Hair follicle dermal papilla cell (primary cell): ENCODE measurements around the gene ANAPC1. TPM values are rescaled to one million over a fixed set of nuclear protein-coding genes. Genes with fewer than 3 reads are reported as not detected.

Experiments used
- small RNA-seq: library from RNA; depleted of rRNA; stranded (forward); fragments of <200 nt; gene quantifications from one replicate; pipeline ENCODE3, GENCODE V24; 2012
- total RNA-seq: library from RNA; depleted of rRNA; stranded (reverse); fragments of >200 nt; gene quantifications from 2 replicates; pipeline ENCODE4 v1.2.3, GENCODE V29; 2012

ANAPC1 gene, protein sequence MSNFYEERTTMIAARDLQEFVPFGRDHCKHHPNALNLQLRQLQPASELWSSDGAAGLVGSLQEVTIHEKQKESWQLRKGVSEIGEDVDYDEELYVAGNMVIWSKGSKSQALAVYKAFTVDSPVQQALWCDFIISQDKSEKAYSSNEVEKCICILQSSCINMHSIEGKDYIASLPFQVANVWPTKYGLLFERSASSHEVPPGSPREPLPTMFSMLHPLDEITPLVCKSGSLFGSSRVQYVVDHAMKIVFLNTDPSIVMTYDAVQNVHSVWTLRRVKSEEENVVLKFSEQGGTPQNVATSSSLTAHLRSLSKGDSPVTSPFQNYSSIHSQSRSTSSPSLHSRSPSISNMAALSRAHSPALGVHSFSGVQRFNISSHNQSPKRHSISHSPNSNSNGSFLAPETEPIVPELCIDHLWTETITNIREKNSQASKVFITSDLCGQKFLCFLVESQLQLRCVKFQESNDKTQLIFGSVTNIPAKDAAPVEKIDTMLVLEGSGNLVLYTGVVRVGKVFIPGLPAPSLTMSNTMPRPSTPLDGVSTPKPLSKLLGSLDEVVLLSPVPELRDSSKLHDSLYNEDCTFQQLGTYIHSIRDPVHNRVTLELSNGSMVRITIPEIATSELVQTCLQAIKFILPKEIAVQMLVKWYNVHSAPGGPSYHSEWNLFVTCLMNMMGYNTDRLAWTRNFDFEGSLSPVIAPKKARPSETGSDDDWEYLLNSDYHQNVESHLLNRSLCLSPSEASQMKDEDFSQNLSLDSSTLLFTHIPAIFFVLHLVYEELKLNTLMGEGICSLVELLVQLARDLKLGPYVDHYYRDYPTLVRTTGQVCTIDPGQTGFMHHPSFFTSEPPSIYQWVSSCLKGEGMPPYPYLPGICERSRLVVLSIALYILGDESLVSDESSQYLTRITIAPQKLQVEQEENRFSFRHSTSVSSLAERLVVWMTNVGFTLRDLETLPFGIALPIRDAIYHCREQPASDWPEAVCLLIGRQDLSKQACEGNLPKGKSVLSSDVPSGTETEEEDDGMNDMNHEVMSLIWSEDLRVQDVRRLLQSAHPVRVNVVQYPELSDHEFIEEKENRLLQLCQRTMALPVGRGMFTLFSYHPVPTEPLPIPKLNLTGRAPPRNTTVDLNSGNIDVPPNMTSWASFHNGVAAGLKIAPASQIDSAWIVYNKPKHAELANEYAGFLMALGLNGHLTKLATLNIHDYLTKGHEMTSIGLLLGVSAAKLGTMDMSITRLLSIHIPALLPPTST (N-terminal part only)
- 31.9 and 41.2 TPM in 2 replicates for total RNA-seq

DNA sequence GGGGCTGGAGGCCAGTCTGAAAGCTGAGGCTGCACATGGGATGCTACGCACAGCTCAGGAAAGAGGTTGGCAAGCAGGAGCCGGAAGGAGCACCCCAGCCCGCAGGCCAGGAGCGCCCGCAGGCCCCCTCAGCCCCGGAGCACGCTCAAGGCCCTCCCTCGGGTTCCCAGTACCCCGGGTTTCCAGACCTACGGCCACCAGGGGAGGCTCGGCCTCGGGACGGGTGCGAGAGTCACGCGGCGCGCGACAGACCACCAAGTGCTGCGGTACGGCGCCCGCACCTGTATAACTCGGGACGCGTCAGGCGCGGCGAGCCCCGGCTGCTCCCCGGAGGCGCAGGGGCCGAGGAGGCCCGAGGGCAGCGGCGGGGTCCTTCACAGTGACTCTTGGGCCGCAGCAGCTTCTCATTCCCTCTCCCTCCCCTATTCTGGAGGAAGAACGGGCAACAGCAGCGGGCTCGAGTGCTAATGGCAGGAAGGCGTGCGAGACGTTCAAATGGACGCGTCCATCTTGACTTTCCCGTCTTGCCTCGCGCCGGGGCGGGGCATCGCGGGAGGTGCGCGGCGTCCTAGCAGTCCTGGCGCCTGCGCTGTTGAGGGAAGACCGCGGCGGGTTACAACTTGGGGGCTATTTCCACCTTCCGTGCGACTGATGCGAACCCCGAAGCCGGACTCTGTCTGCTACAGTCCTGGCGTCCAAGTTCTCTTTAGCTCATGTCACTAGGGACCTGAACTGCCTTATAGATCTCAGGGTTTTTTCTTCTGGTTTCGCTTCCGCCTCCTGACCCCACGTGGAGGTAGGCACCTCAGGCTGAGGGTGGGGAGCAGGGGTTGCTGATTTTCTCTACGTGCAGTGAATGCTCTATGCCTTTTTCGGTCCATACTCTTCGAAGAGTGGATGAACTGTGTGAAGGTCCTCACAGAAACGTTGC is at the start of gene ANAPC1:
TSS of gene ANAPC1 (minus strand) at position 533 of the 931 bp plus-strand sequence. CDS start 3,368 bp downstream, outside the sequence.

DNA sequence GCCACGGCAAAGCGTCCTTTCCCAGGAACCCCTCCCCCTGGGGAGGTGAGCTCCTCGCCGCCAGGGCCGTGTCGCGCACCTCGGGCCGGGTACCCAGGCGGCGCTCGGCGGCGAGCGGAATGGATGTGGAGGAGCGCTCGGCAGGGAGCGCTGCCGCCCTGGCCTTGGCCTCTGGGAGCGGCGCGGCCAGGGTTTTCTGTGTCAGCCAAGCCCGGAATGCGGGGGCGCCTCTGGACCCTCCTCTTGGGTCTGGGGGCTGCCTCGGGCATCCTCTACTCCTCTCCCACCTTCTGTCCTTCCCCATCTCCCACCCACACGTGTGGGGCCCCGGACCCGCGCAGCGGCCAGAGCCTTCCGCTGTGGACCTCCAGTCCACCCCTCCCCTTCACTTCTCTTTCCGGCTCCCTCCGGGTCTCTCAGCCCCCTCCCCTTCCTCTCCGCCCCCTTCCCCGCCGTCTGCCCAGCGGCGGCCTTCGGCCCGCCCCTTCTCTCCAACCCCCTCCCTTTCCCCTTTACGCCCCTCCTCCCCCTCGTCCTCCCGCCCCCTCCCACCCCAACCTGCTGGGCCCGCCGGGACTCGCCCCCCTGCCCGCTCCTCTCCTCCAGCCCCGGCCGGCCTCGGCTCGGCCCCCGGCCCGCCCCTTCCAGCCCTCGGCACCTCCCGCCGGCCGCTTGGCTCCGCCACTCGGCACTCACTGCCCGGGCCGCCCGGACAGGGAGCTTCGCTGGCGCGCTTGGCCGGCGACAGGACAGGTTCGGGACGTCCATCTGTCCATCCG is 14.1 kb upstream of the ANAPC1 start, which contains the start of gene MERTK:
TSS of gene MERTK (plus strand) at position 684 of the 779 bp plus-strand sequence. CDS start 129 bp downstream, outside the sequence.

Small RNA genes within 50 kb of the gene (small RNA-seq; reads per million reads assigned to genes)
- gene MIR4771-2 (not detected), gene RN7SL297P (not detected)

Other genes with a start within 250 kb of the ANAPC1 start
- 0.12 and 0.16 TPM in 2 replicates for gene MERTK, start 14.4 kb upstream of the ANAPC1 start, total RNA-seq
- gene TMEM87B, start 171.1 kb upstream of the ANAPC1 start, total RNA-seq = 33.5 and 34.4 TPM in 2 replicates